ENCODE data around the gene PLIN1.

PLIN1 gene

GRCh38 chr15:89686522-89686921 is 7.4 kb upstream of the PLIN1 start:
- H3K4me3 ChIP-seq (ENCODE audit: low read depth, low read length), result no peak overlapping the region
- in situ Hi-C loops (cut with HindIII; ENCODE audit: low sequenced_read_pairs), result no loop called here
- no peak for DNase-seq (ENCODE audit: low read depth, low spot score)
- no peak for TF ChIP-seq CTCF (IDR thresholded peaks at IDR 0.05; ENCODE audit: low read depth, low read length)

GRCh38 chr15:89685995-89686394 is 6.8 kb upstream of the PLIN1 start:
- no peak for TF ChIP-seq CTCF (IDR thresholded peaks at IDR 0.05; ENCODE audit: low read depth, low read length)
- no peak for DNase-seq (ENCODE audit: low read depth, low spot score)
- in situ Hi-C loops (cut with HindIII; ENCODE audit: low sequenced_read_pairs), result no loop called here
- no peak overlapping the region for H3K4me3 ChIP-seq (ENCODE audit: low read depth, low read length)

- no peak overlapping the region for H3K4me3 ChIP-seq (ENCODE audit: low read depth, low read length)
- no peak for TF ChIP-seq CTCF (IDR thresholded peaks at IDR 0.05; ENCODE audit: low read depth, low read length)
- DNase-seq (ENCODE audit: low read depth, low spot score), result no peak
- in situ Hi-C loops (cut with HindIII; ENCODE audit: low sequenced_read_pairs), result no loop called here
These were observed 2.0 kb upstream of the PLIN1 start for GRCh38 chr15:89681146-89681545.

DNA sequence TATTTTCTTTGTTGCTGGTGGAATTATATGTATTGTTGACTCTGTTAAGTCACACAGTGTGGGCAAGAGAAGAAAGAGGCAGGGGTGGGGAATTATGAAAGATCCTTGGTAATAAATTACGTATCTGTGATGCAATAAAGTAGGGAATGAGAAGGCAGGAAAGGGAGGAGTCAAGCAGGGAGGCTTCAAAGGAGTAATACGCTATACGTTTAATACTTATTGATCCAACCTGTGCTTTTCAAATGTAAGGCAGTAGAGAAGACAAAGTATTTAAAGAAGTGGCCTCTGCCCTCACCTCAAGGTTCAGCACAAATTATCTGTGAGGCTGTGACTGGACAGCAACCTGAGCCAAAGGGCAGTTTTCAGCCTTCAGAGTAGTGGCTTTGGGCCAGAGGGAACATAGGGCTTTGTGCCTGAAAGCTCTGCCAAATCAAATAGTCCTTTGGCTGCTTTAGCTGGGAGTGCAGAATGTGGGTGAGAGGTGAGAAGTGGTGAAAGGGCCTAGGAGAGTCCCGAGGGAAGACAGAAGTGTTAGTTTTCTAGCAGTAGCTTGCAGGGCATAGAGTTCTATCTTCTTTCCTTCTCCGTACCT is 1.2 kb upstream of the PLIN1 start:
- peak; percentile 76 for DNase-seq (ENCODE audit: low read depth, low spot score)
- in situ Hi-C loops (cut with HindIII; ENCODE audit: low sequenced_read_pairs), result no loop called here
- no peak for TF ChIP-seq CTCF (IDR thresholded peaks at IDR 0.05; ENCODE audit: low read depth, low read length)
- no peak overlapping the region for H3K4me3 ChIP-seq (ENCODE audit: low read depth, low read length)

- no peak for DNase-seq (ENCODE audit: low read depth, low spot score)
- TF ChIP-seq CTCF (IDR thresholded peaks at IDR 0.05; ENCODE audit: low read depth, low read length), result no peak
- no peak overlapping the region for H3K4me3 ChIP-seq (ENCODE audit: low read depth, low read length)
- in situ Hi-C loops (cut with HindIII; ENCODE audit: low sequenced_read_pairs), result no loop called here
These were observed 1.8 kb downstream of the PLIN1 start for GRCh38 chr15:89677381-89677780.

DNA sequence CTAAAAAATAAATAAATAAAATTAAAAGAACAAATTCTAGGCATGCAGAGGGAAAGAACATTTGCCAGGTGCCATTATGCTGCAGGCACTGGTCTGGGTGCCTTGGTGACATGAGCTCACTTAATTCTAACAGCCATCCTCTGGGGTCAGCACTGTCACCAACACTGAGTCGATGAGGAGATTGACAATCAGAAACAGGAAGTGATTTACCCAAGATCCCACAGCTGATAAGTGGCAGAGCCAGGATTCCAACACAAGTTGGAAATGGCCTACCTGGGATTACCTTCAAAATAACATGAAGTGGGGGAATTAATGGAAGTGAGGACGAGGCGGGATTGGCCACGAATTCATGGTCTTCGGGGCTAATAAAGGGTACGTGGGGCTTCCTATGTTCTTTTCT is 3.6 kb downstream of the PLIN1 start:
- in situ Hi-C loops (cut with HindIII; ENCODE audit: low sequenced_read_pairs), result no loop called here
- H3K4me3 ChIP-seq (ENCODE audit: low read depth, low read length), result no peak overlapping the region
- no peak for TF ChIP-seq CTCF (IDR thresholded peaks at IDR 0.05; ENCODE audit: low read depth, low read length)
- DNase-seq (ENCODE audit: low read depth, low spot score), result no peak

DNA sequence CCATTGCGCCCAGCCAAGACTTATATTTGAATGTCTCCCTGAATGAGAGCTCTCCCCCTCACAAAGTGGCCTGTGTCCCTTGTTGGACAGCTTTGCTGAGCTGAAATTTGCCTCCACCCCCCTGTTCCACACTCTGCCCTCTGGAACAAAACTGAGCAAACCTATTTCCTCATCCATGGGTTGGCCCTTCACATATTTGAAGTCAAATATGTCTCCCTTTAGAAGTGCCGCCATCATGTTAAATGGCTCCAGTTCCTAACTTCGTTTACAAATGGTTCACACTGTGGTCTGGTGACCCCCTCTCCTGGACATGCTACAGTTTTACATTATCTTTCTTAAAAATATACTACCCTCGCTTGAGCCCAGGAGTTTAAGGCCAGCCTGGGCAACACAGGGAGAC is 4.6 kb downstream of the PLIN1 start:
- H3K4me3 ChIP-seq (ENCODE audit: low read depth, low read length), result no peak overlapping the region
- no peak for DNase-seq (ENCODE audit: low read depth, low spot score)
- TF ChIP-seq CTCF (IDR thresholded peaks at IDR 0.05; ENCODE audit: low read depth, low read length), result no peak
- in situ Hi-C loops (cut with HindIII; ENCODE audit: low sequenced_read_pairs), result no loop called here
